HG02852 (cell line): ENCODE measurements around the gene SLX9.

Experiments used
- ATAC-seq: cut with Tn5 transposase; IDR thresholded peaks from one replicate; pipeline ENCODE4 v1.9.1; 2021; ENCODE audit warnings: mild to moderate bottlenecking, moderate library complexity; ENCODE audit not compliant: unreplicated experiment

The SLX9 gene, protein sequence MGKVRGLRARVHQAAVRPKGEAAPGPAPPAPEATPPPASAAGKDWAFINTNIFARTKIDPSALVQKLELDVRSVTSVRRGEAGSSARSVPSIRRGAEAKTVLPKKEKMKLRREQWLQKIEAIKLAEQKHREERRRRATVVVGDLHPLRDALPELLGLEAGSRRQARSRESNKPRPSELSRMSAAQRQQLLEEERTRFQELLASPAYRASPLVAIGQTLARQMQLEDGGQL

DNA sequence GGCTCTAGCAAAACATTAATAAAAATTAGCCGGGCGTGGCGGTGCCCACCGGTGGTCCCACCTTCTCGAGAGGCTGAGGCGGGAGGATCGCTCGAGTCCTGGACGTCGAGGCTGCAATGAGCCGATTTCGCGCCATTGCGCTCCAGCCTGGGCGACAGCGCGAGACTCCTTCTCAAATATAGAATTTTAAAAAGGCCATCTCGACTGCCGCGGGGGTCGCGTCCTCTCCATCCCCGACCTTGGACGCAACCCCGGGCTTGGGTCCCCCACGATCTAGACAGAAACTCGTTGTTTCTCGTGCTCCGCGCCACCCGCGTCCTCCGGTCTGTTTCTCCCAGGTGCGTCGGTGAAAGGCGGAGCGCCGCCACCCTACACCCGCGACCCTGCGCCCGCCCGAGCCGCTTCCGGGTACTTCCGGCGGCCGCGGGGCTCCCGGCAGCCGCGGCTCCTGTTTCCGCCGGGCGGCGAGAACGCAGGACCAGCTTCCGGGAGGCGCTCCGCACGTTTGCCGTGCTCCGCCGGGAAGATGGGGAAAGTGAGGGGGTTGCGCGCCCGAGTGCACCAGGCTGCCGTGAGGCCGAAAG lies at the start of gene SLX9:
Gene SLX9, plus strand, starts transcription at position 498 of the 584 bp plus-strand sequence. Its CDS starts 29 bp downstream, at position 527.
- peak; percentile 71 for ATAC-seq

DNA sequence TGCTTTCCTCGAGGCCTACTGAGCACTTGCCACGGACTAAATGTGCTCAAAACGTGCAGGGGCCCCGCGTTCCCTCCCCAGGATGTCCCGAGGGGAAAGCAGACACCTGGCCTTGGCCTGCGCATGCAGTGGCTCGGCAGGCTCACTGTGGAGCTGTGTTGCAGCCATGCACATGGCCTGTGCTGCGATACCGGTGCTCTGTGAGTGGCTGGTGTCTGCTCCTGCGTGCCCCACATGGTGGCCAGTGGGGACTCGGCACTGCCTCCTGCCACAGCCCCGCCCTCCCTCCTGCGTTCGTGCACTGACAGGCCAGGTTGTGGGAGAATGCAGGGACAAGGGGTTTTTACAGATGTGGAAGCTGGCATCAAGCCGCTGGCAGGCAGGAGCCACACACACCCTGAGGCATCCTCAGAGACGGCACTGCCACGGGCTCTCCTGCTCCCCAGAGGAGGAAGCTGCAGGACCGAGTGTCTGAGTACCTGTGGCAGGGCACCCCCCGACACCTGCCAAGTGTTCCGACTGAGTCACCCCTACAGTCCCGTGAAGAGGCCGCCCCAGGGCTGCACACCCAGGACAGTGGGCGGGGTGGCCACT lies 49.4 kb upstream of the SLX9 start:
- no peak for ATAC-seq

DNA sequence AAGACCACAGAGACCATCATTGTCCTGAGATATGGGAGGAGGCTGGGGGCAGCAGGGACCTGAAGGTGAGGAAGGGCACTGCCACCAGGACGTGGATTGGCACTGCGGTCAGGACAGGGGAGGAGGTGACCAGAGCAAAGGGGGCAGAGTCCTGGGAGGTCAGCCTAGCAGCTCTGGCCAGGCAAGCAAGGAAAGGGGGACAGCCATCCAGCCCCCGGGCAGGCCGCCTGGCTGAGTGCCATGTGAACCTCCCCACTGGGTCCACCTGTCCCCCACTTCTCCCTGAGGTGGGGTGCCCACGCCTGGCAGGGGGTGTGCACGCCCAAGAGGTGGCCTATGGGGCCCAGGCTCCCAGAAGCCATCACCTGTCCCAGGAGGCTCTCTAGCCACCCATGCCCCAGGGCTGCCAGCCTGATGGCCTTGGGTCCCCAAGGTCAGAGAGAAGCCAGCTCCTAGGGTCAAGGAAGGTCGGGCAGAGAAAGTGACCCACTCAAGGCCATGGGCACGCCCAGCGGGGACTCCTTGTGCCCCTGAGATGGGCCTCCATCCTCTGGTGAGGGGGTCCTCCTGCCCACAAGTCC lies 48.8 kb upstream of the SLX9 start:
- no peak for ATAC-seq

DNA sequence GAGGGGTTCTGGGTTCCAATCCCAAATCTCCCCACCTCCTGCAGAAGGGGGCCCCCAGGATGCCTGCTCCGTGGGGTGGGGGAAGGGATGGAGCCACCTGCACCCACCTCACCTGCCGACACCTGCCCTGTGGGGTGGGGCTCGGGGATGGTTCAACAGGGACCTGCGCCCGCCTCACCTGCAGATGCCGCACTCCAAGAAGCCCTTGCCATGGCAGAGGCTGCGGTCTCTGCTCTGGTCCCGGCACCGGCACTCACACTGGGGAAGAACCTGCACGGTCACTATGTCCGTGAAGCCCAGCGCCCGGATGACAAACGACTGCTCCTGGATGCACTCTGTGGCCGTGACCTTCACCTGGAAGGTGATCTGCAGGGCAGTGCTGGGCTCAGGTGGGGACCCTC lies 48.2 kb upstream of the SLX9 start:
- no peak for ATAC-seq

DNA sequence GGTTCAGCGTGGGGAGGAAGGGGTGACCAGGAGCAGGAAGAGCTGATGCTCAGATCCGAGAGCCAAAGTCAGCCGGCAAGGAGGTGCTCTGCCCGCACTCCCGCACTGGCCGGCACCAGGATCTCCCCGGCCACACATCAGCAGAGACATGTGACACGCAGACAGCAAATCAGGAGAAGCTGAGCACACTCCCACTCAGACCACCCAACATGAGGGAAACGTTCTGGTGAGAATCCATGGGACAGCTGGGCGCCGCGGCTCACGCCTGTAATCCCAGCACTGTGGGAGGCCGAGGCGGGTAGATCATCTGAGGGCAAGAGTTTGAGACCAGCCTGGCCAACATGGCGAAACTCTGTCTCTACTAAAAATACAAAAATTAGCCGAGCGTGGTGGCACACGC lies 47.7 kb upstream of the SLX9 start:
- no peak for ATAC-seq

DNA sequence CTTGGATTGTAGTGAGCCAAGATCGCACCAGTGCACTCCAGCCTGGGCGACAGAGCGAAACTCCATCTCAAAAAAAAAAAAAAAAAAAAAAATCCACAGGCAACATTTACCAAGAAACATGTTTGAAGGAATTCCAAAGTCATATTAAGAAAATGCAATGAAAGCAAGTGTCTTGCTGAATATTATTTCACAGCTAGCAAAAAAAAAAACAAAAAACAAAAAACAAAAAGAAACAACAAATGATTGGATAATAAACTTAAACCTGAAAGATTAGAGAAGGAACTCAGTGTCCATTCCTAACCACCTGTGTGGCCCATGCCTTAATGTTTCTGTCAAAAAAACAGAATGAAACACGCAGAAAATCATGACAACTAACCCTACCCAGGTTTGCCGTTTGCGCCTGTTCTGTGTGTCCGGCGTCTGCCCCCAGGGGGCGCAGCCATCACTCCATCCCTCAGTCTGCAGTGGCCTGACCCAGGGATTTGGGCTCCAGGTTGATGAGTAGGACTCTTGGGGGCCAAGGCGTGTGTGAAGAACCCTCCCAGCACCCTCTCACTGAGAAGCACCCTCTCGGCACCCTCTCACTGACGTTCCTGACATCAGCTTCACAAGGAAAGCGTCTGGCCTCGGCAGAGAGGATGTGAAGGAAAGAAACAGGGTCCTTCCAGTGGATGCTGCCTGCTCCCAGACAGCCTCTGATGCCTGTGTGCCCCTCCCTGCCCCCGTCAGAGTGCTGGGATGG lies 47.1 kb upstream of the SLX9 start:
- no peak for ATAC-seq

DNA sequence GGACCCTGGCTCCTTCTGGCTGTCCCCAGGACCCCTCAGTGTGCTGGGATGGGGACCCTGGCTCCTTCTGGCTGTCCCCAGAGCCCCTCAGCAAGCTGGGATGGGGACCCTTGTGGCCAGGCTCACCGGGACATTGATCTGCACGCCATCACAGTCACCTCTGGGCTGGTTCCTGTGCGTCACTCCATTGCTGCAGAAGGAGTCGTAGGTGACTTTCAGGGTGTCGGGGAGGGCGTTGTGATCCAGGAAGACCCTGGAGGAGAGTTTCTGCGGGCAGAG lies 46.6 kb upstream of the SLX9 start:
- ATAC-seq = no peak

DNA sequence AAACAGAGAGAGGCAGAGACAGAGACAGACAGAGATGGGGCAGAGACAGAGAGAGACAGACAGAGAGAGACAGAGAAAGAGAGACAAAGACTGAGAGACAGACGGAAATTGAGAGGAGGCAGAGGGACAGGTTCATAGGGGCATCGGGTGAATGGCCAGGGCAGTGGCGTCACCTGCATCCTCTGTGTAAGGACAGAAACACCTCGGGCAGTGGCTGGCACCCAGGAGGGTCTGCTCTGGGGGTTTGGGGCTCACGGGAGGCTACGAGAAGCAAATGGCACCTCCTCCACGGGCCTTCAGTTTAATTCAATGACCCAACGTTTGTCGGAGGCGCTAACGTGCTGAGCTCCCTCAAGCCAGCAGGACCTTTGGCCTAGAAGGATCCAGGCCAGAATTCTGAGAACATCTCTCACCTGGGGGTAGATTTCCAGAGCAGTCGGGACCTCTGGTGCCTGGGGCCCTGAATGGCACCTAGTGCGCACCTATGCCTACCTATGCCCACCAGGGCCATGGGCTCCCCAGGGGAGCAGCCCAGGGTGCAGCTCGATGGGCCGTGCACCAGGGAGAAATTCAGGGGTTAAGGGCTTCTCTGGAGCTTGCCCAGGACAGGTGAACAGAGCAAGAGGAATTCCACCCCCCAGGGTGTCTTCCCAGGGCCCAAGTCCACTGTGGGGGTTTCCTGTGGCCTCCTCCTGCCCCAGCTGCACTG lies 45.7 kb upstream of the SLX9 start:
- no peak for ATAC-seq

DNA sequence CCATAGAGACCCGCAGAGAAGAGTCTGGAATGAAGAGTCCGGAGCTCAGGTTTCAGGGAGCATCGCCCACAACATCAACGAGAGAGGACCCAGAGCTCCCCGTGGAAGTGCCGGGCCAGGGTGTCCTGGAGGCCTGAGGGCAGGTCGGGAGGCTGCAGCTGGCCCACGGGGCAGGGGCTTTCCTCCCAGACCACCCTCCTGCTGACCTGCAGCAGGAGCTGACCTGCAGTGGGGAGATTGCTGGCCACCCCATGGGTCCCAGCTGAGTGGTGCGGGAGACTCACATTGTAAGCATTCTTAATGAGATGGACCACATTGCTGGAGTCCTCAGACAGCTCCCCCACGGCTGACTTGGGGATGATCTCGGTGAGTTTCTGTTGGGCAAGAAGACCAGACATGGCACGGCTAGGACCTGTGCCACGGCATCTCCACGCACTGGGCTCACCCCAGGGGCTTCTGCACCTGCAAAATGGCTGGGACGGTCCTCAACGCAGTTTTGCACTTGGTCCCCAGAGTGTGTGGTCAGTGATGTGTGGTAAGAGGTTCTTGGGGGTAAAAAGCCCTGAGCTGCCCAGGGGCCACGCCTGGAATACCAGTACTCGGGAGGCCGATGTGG lies 45.0 kb upstream of the SLX9 start:
- no peak for ATAC-seq

DNA sequence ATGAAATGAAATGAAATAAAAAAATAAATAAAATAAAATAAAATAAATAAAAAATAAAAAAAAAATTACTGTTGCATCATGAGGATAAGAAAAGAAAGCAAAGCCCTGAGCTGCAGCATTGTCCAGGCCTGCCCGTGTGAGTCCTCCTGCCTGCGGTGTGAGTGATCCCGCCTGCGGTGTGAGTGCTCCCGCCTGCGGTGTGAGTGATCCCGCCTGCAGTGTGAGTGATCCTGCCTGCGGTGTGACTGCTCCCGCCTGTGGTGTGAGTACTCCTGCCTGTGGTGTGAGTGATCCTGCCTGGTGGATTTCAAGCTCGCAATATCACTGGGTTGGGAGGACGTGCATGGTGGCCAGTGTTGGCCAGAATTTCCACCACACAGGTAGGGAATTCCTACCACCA lies 44.0 kb upstream of the SLX9 start:
- no peak for ATAC-seq

DNA sequence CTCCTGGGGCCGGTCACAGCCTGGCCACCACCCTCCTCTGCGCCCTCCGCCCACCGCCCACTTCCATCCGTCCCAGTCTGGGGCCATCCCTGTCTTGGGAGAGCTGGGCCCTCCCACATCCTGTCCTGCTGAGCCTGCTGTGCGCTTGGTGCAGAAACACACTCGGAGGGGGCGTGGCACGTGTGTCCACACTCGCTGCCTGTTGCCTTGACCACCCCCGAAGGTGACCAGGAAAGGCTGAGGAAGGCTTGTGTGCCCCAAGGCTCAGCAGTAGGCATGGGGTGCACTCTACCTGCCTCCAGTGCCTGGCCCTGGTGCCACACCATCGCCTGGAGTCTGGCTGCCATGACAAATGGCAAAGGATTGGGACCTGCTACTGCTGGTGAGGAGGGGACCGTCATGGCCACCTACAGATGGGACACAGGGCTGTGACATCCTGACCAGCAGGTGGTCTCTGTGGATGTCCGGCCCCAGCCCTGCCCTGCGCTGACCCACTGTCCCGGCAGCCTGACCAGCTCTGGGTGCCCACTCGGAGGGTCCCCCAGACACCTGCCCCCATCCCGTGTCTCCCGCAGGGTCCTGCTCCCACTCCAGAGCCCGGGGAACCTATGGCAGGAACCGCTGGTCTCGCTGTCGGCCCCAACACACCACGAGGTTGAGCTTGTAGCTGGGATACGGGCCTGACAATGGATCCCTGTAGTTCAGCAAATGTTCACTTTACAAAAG lies 43.1 kb upstream of the SLX9 start:
- no peak for ATAC-seq

DNA sequence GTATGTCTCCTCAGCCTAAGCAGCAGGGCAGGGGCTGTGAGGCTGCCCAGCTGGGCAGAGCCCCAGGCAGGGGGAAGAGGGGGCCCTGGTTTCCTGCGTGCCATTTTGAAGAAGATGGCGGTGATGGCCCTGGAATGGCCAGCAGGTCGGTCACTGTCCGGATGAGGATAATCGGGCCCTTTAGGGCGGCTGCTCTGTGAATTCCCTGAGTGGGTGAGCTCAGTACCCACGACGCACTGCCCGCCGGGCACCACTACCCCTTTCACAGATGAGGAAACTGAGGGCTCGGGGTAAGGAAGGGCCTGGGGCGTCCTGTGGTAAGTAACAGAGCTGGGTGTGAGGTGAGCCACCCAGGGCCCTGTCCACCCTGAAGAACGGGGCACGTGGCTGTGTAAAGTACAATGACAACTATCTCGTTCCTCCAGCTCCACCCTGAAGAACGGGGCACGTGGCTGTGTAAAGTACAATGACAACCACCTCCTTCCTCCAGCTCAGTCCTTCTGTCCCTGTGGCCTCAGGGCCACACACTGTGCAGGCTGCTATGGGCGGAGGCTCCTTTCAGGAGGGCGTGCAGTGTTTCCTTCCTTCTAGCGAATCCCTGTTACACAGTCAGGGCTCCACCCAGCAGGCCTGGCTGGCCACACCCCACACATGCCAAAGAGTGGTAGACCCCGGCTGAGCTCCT lies 42.4 kb upstream of the SLX9 start:
- no peak for ATAC-seq

DNA sequence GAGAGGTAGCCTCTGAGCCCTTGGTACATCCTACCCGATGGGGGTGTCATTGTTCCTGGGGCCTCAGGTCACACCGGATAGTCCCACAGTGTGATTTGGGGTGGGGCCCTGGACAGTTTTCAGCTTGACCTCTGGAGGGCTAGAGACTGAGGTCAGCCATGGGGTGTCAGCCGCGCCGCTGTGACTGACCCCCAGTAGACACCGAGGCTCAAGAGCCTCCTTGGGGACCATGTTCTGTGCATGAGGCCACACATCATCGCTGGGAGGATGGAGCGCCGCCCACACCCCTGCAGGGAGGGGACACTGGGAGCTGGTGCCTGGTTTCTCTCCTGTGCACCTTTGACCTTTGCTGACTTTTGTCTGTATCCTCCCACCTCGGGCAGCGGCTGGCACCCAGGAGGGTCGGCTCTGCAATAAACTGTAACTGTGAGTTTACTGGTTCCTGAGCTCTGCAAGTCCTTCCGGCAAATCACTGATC lies 41.8 kb upstream of the SLX9 start:
- ATAC-seq = no peak

DNA sequence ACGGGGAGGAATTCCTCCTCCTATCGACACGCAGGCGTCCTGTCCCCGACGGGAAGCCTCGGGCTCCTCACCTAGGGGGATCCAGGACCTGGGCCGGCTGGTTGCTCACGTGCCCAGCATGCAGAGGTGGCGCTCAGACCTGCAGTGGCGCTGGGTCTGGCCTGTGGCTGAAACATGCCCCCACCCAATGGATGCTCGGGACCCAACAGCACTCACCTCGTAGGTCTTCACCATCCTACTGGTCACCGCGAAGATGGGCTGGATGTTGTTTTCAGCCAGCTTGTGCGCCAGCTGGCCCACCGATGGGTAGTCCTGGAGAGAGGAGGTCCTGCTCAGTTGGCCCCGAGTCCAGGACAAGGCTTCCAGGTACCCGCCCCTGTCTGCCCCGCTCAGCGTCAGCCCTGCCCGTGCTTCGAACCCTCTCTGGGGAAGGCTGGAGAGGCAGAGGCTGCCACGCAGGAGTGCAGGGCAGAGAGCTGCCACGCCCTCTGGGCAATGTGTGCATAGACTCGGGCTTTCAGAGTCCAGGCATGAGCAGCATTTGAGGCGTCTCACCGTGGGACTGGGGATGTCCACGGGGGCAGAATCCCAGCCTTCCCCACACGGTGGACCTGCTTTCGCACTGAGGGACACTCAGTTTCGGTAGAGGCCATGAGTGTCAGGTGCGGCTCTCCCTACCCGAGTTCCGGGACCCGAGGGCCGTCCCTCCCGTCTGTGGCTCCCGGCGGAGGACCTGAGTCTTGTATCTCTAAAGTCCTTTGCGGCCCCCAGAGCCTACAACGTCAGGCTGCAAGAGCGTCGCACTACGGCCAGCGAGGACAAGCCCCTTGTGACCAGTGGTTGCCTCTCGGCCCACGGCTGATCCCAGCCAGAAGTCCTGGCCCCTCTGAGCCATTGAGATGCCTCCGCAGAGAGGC lies 40.7 kb upstream of the SLX9 start:
- no peak for ATAC-seq

DNA sequence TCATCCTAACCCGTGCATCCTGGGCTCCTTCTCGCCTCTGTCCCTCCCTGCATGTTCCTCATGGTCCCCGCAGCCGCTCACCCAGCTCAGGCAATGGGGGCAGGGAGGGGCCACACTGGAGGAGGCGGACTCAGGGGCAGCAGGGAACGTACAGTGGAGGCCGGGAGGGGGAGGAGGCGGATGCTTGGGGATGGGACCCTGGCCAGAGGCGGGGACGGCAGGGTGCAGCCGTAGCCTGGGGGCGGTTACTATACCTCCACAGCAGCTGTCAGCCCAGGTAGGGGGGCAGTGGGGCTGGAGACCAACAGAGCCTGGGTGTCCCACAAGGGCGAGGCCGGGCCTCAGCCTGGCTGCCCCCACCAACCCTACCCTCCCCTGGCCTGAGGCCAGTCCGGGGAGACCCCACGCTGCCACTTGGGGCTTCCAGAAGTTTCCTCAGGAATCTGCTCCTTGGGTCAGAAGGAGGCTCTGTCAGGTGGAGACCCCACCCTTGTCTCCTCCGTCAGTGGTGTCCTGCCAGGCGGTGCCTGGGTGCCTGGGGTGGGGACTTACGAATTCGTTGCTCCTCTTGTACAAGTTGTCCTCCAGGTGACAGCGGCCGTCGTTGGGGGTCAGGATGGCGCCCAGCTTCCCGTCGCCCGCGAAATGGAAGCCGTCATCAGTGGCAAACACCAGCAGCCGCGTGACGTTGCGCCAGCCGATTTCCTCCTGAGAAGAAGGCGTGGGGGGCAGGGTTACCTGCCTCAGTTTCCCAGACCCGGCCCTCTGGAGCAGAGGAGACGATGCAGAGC lies 39.9 kb upstream of the SLX9 start:
- no peak for ATAC-seq

DNA sequence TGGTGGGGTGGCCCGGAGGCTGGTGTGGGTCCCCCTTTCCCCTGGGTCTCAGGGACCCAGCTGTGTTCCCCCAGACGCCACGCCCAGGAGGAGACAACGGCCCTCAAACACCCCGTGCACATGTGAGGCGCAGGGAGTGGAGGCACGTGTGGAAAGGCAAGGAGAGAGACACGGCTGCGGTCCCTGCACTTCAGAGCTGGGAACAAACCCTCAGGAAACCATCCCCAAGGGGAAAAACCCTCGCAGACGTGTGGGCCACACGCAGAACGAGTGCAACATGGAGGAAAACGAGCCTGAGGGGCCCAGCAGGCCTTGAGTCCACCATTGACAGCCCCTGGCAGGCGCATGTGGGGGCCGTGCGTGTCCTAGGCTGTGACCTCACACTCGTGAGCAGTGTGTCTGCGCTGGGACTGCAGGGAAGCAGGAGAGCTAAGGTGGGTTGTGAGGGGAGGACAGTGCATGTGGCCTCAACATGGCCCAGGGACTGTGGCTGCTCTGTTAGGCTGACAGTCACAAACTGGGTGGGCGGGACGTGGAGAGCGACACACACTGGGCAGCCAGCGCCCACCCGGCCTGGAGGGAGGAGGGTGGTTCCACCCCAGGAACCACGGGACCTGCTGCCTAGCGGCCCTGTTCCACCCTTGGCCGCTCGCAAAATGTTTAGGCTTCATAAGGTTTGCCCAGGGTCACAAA lies 39.1 kb upstream of the SLX9 start:
- no peak for ATAC-seq
